GM18861 (cell line): ENCODE measurements around the gene PRTG.

Experiments used
- ATAC-seq: cut with Tn5 transposase; IDR thresholded peaks from one replicate; pipeline ENCODE4 v1.9.1; 2021; ENCODE audit not compliant: unreplicated experiment

PRTG gene

GRCh38 chr15:55574096-55574495 lies 168.9 kb downstream of the PRTG start:
- no peak for ATAC-seq

- no peak for ATAC-seq
These were observed 169.7 kb downstream of the PRTG start for GRCh38 chr15:55573224-55573623.

- ATAC-seq: no peak
These were observed 178.4 kb downstream of the PRTG start for GRCh38 chr15:55564347-55565145.

GRCh38 chr15:55562601-55563000 lies 180.4 kb downstream of the PRTG start:
- no peak for ATAC-seq
